ENCODE data around the gene GCG. TPM values are rescaled to one million over a fixed set of nuclear protein-coding genes. Genes with fewer than 3 reads are reported as not detected.

Gene GCG
- total and polyA plus RNA-seq, 10 of the 15 experiments (the other 5 are each of a cell fraction or from before 2014, with no cell fraction given): not detected

GRCh38 chr2:162100579-162100978 is 51.5 kb downstream of the GCG start:
- no peak for DNase-seq (ENCODE audit: low read depth, low spot score)
- H3K27me3 ChIP-seq (replicated peaks in 1 of 2; ENCODE audit: control insufficient read depth in 2 of 2, insufficient read depth in 2 of 2, low read length in 1 of 2): no peaks in the 10 kb centered on the region; a peak in 2 of 4 replicates
- ChIA-PET CTCF (interaction anchor here (1.3 kb wide), 1 partner anchor 26 kb away, joined by 4 read pairs; no protein-coding TSS in a partner anchor), RAD21 (ENCODE audit: unreplicated experiment) (no interaction called here), SMC1A (ENCODE audit: uncharacterized antibody, unreplicated experiment) (interaction anchor here (1.0 to 1.4 kb wide), 2 partner anchors 10 to 160 kb away, joined by 3 to 4 read pairs; no protein-coding TSS in a partner anchor), POLR2A (interaction anchor here (0.7 kb wide), 1 partner anchor 1954 kb away, joined by 3 read pairs; no protein-coding TSS in a partner anchor)
- 0% methylated on average over 1 of the region's 1 CpG for WGBS (ENCODE audit: insufficient coverage, insufficient replicate concordance, low lambda C conversion rate, missing lambda C conversion rate)
- no peak for FAIRE-seq
- no peaks in the 10 kb centered on the region for H4K20me1 ChIP-seq (ENCODE audit: control insufficient read depth, insufficient read depth)
- no peak for ATAC-seq
- intact Hi-C loops (cut with micrococcal nuclease; ENCODE audit: unreplicated experiment) (no loop called here), in situ Hi-C loops (cut with MboI) (no loop called here)
- no peak overlapping the region for H3K27ac ChIP-seq (ENCODE audit: control insufficient read depth, insufficient read depth)
- H3K4me3 ChIP-seq: no peak overlapping the region
- TF ChIP-seq BACH1 (IDR thresholded peaks at IDR 0.05; ENCODE audit: borderline replicate concordance) (no peak), CHD4 (IDR thresholded peaks at IDR 0.05) (no peak), YBX1 (IDR thresholded peaks at IDR 0.05) (no peak)
- no TSS peak for BruUV-seq (replicated peaks)
- no peak overlapping the region for H3K9ac ChIP-seq (ENCODE audit: control insufficient read depth, insufficient read depth, low read length)
- H3K79me2 ChIP-seq (ENCODE audit: control insufficient read depth, insufficient read depth, low read length): no peaks in the 10 kb centered on the region
- no peak overlapping the region for H2AFZ ChIP-seq (ENCODE audit: control insufficient read depth, low read depth, low read length)
- no peaks in the 10 kb centered on the region for H3K4me1 ChIP-seq (ENCODE audit: control insufficient read depth, insufficient read depth, low read length)
- no peaks in the 10 kb centered on the region for H3K9me3 ChIP-seq (replicated peaks; ENCODE audit: control insufficient read depth, insufficient read depth, low read length)
- no peaks in the 10 kb centered on the region for H3K36me3 ChIP-seq (ENCODE audit: control insufficient read depth in 2 of 2, insufficient read depth in 2 of 2, low read length in 1 of 2)
- no peak overlapping the region for H3K4me2 ChIP-seq (ENCODE audit: control insufficient read depth, insufficient read depth)

- ChIA-PET SMC1A (ENCODE audit: uncharacterized antibody, unreplicated experiment) (interaction anchor here (0.6 to 1.4 kb wide), 4 partner anchors 10 to 159 kb away, joined by 3 to 5 read pairs (median 4); no protein-coding TSS in a partner anchor), RAD21 (ENCODE audit: unreplicated experiment) (no interaction called here), POLR2A (interaction anchor here (0.7 kb wide), 1 partner anchor 1955 kb away, joined by 3 read pairs; no protein-coding TSS in a partner anchor), CTCF (interaction anchor here (1.0 to 1.3 kb wide), 2 partner anchors 10 to 26 kb away, joined by 3 to 4 read pairs; no protein-coding TSS in a partner anchor)
- Histone ChIP-seq H3K4me1 (ENCODE audit: control insufficient read depth, insufficient read depth, low read length) (no peaks in the 10 kb centered on the region), H3K9me3 (replicated peaks; ENCODE audit: control insufficient read depth, insufficient read depth, low read length) (no peaks in the 10 kb centered on the region), H3K79me2 (ENCODE audit: control insufficient read depth, insufficient read depth, low read length) (no peaks in the 10 kb centered on the region), H3K4me3 (no peak overlapping the region), H3K9ac (ENCODE audit: control insufficient read depth, insufficient read depth, low read length) (no peak overlapping the region), H4K20me1 (ENCODE audit: control insufficient read depth, insufficient read depth) (no peaks in the 10 kb centered on the region), H3K36me3 (ENCODE audit: control insufficient read depth in 2 of 2, insufficient read depth in 2 of 2, low read length in 1 of 2) (no peaks in the 10 kb centered on the region), H3K4me2 (ENCODE audit: control insufficient read depth, insufficient read depth) (no peak overlapping the region), H3K27me3 (replicated peaks in 1 of 2; ENCODE audit: control insufficient read depth in 2 of 2, insufficient read depth in 2 of 2, low read length in 1 of 2) (no peaks in the 10 kb centered on the region; a peak in 2 of 4 replicates), H2AFZ (ENCODE audit: control insufficient read depth, low read depth, low read length) (no peak overlapping the region), H3K27ac (ENCODE audit: control insufficient read depth, insufficient read depth) (no peak overlapping the region)
- FAIRE-seq (no peak), DNase-seq (ENCODE audit: low read depth, low spot score) (no peak), ATAC-seq (no peak)
- no TSS peak for BruUV-seq (replicated peaks)
- WGBS (ENCODE audit: insufficient coverage, insufficient replicate concordance, low lambda C conversion rate, missing lambda C conversion rate): 21% methylated on average over 5 of the region's 5 CpGs
- TF ChIP-seq PAX8 (IDR thresholded peaks at IDR 0.05) (no peak), TCF7 (IDR thresholded peaks at IDR 0.05; ENCODE audit: borderline replicate concordance) (no peak), SREBF2 (IDR thresholded peaks at IDR 0.05; ENCODE audit: low read length) (no peak), CHD1 (IDR thresholded peaks at IDR 0.05; ENCODE audit: low read depth, low read length) (no peak), ATF3 (IDR thresholded peaks at IDR 0.05; ENCODE audit: borderline replicate concordance, extremely low read depth, low read depth, low read length) (no peak), ZBED1 (IDR thresholded peaks at IDR 0.05; ENCODE audit: borderline replicate concordance) (no peak), POLR2A (IDR thresholded peaks at IDR 0.05; ENCODE audit: low read depth, low read length) (no peak)
- in situ Hi-C loops (cut with MboI): no loop called here
- intact Hi-C loops (cut with micrococcal nuclease; ENCODE audit: unreplicated experiment): no loop called here
Measured at GRCh38 chr2:162099836-162100235, 52.2 kb downstream of the GCG start.

Other genes with a start within 250 kb of the GCG start
- gene DPP4, start 78.0 kb downstream of the GCG start, total RNA-seq (2014; rRNA removed): 9.3 and 10.1 TPM in 2 replicates
- 10.6 and 11.7 TPM in 2 replicates for gene DPP4, start 78.0 kb downstream of the GCG start, total RNA-seq (2014; rRNA removed; fragmentation: Illumina TruSeq; extraction: Trizol)
- 6.3 and 7.0 TPM in 2 replicates for gene DPP4, start 78.0 kb downstream of the GCG start, total RNA-seq (2021)
- gene DPP4, start 78.0 kb downstream of the GCG start, polyA plus RNA-seq (2011; rRNA removed): 11.0 and 11.9 TPM in 2 replicates
- gene DPP4, start 78.0 kb downstream of the GCG start, polyA plus RNA-seq (2014; fragmentation: Illumina TruSeq; extraction: Trizol): 9.3 and 11.8 TPM in 2 replicates
- 1 to 10 TPM; 4.1 to 4.8 TPM for gene DPP4, start 78.0 kb downstream of the GCG start, polyA plus RNA-seq (2014; fragmentation: Nextera tagmentation; extraction: Ambion mirVana)
- 5.8 and 7.7 TPM in 2 replicates for gene DPP4, start 78.0 kb downstream of the GCG start, polyA plus RNA-seq (2014; rRNA removed)
- gene DPP4, start 78.0 kb downstream of the GCG start, polyA plus RNA-seq (2016; fragmentation: Nextera tagmentation; extraction: Ambion mirVana): 10 to 100 TPM in 1 of 2 experiments, 1 to 10 TPM in 1; 9.9 to 11.4 TPM
- gene FAP, start 91.2 kb upstream of the GCG start, total RNA-seq (2014; rRNA removed): 0.33 TPM in 1 of 2 replicates, not detected in the other
- not detected in 2 replicates for gene FAP, start 91.2 kb upstream of the GCG start, total RNA-seq (2014; rRNA removed; fragmentation: Illumina TruSeq; extraction: Trizol)
- gene FAP, start 91.2 kb upstream of the GCG start, total RNA-seq (2021): not detected in 2 replicates
- gene FAP, start 91.2 kb upstream of the GCG start, polyA plus RNA-seq (2011; rRNA removed): 0.16 and 0.22 TPM in 2 replicates
- gene FAP, start 91.2 kb upstream of the GCG start, polyA plus RNA-seq (2014; fragmentation: Illumina TruSeq; extraction: Trizol): not detected in 2 replicates
- gene FAP, start 91.2 kb upstream of the GCG start, polyA plus RNA-seq (2014; fragmentation: Nextera tagmentation; extraction: Ambion mirVana): not detected
- not detected in 2 replicates for gene FAP, start 91.2 kb upstream of the GCG start, polyA plus RNA-seq (2014; rRNA removed)
- gene FAP, start 91.2 kb upstream of the GCG start, polyA plus RNA-seq (2016; fragmentation: Nextera tagmentation; extraction: Ambion mirVana): not detected
- 29.2 and 34.0 TPM in 2 replicates for gene IFIH1, start 166.4 kb upstream of the GCG start, total RNA-seq (2014; rRNA removed)
- 35.8 and 37.9 TPM in 2 replicates for gene IFIH1, start 166.4 kb upstream of the GCG start, total RNA-seq (2014; rRNA removed; fragmentation: Illumina TruSeq; extraction: Trizol)
- 35.1 and 36.1 TPM in 2 replicates for gene IFIH1, start 166.4 kb upstream of the GCG start, total RNA-seq (2021)
- 37.8 and 58.9 TPM in 2 replicates for gene IFIH1, start 166.4 kb upstream of the GCG start, polyA plus RNA-seq (2011; rRNA removed)
- gene IFIH1, start 166.4 kb upstream of the GCG start, polyA plus RNA-seq (2014; fragmentation: Illumina TruSeq; extraction: Trizol): 40.9 and 52.3 TPM in 2 replicates
- gene IFIH1, start 166.4 kb upstream of the GCG start, polyA plus RNA-seq (2014; fragmentation: Nextera tagmentation; extraction: Ambion mirVana): 10 to 100 TPM; 12.5 to 16.4 TPM
- gene IFIH1, start 166.4 kb upstream of the GCG start, polyA plus RNA-seq (2014; rRNA removed): 15.6 and 18.3 TPM in 2 replicates
- 10 to 100 TPM; 24.9 to 28.4 TPM for gene IFIH1, start 166.4 kb upstream of the GCG start, polyA plus RNA-seq (2016; fragmentation: Nextera tagmentation; extraction: Ambion mirVana)
- 30.1 and 32.7 TPM in 2 replicates for gene GCA, start 191.9 kb upstream of the GCG start, total RNA-seq (2014; rRNA removed)
- 20.6 and 22.8 TPM in 2 replicates for gene GCA, start 191.9 kb upstream of the GCG start, total RNA-seq (2014; rRNA removed; fragmentation: Illumina TruSeq; extraction: Trizol)
- 26.7 and 29.9 TPM in 2 replicates for gene GCA, start 191.9 kb upstream of the GCG start, total RNA-seq (2021)
- gene GCA, start 191.9 kb upstream of the GCG start, polyA plus RNA-seq (2011; rRNA removed): 55.7 and 69.8 TPM in 2 replicates
- 25.1 and 30.8 TPM in 2 replicates for gene GCA, start 191.9 kb upstream of the GCG start, polyA plus RNA-seq (2014; fragmentation: Illumina TruSeq; extraction: Trizol)
- gene GCA, start 191.9 kb upstream of the GCG start, polyA plus RNA-seq (2014; fragmentation: Nextera tagmentation; extraction: Ambion mirVana): 10 to 100 TPM; 53.5 to 81.9 TPM
- gene GCA, start 191.9 kb upstream of the GCG start, polyA plus RNA-seq (2014; rRNA removed): 28.0 and 37.7 TPM in 2 replicates
- gene GCA, start 191.9 kb upstream of the GCG start, polyA plus RNA-seq (2016; fragmentation: Nextera tagmentation; extraction: Ambion mirVana): 10 to 100 TPM; 33.9 to 36.0 TPM

Measured in GM12878 (cell line).